Calu3 (cell line): Measurements from ENCODE around the gene TDRD3. TPM values are rescaled to one million over a fixed set of nuclear protein-coding genes. Genes with fewer than 3 reads are reported as not detected.

ENCODE experiments used
- BruUV-seq: library from RNA; stranded (reverse); fragments of 400-500 nt; replicated peaks from 2 replicates; lab custom pipeline; 2021; lab: Mats Ljungman, UMichigan
- CTCF ChIA-PET: fragments of 300-600 bp; sonication (Branson Sonifier 250); formaldehyde crosslinking; loops from one replicate; lab custom pipeline; 2022; ENCODE audit warnings: antibody characterized with exemption; lab: Charles Lee
- DNase-seq: peaks from one replicate; pipeline ENCODE4 v3.0.0; 2022
- H3K27ac Mint-ChIP-seq: one replicate; pipeline ENCODE4 v1.8.0; 2022; ENCODE audit warnings: mixed read lengths; ENCODE audit not compliant: unreplicated experiment
- H3K27me3 Mint-ChIP-seq: one replicate; pipeline ENCODE4 v1.8.0; 2022; ENCODE audit warnings: mixed read lengths; ENCODE audit not compliant: unreplicated experiment
- H3K36me3 Mint-ChIP-seq: one replicate; pipeline ENCODE4 v1.8.0; 2022; ENCODE audit warnings: mild to moderate bottlenecking, moderate library complexity, mixed read lengths; ENCODE audit not compliant: insufficient read depth, unreplicated experiment
- H3K4me1 Mint-ChIP-seq: one replicate; pipeline ENCODE4 v1.8.0; 2022; ENCODE audit warnings: mild to moderate bottlenecking, low read depth, mixed read lengths; ENCODE audit not compliant: unreplicated experiment
- H3K4me3 Mint-ChIP-seq: one replicate; pipeline ENCODE4 v1.8.0; 2022; ENCODE audit warnings: mild to moderate bottlenecking, low read depth, moderate library complexity, mixed read lengths; ENCODE audit not compliant: unreplicated experiment
- H3K9me3 Mint-ChIP-seq: one replicate; pipeline ENCODE4 v1.8.0; 2022; ENCODE audit warnings: low read depth, mixed read lengths; ENCODE audit not compliant: unreplicated experiment
- CTCF ChIP-seq: fragments of 200-600 bp; IDR thresholded peaks from one replicate; pipeline ENCODE4 v1.8.0; 2022; ENCODE audit warnings: antibody characterized with exemption; ENCODE audit not compliant: unreplicated experiment
- intact Hi-C: fragments of 100-400 bp; cut with micrococcal nuclease; formaldehyde crosslinking; loops from one replicate; pipeline ENCODE4 v1.10.0; 2022; ENCODE audit not compliant: unreplicated experiment
- total RNA-seq: library from RNA; stranded (reverse); gene quantifications from 2 replicates; pipeline ENCODE4 v1.2.3, GENCODE V29; 2022

TDRD3 gene
- total RNA-seq, 1 experiment from 2014 or later: 5.6 TPM

DNA sequence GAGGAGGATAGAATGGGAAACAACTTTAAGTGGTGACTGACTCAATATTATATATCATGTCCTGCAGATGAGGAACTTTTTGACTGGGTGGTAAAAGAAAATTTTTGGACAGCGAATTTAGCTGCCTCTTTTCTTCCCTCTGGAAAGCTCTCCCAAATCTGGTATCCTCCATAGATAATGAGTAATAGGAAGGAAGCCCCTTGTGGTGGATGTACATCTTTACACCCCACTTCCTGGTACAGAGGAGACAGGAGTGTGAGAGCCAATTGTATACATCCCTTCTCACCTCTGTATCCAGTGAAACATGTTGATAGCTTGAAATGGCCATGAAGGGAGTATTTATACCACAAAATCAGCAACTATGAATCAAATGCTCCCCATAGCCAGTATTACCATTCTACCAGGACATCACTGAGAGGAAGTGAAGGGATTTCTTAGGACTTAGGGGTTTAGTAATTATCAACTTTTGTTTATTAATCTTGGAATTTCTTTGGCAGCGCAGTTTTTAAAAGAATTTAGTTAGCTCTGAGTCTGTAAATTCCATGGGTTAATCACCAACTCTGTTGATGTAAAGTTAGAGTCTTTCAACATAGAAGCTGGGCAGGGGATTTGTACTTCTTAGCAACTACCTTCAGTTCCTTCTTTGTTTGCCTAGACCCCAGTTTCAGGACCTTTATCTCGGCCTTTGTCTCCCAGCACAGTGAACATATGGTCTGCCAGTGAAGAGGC is 17.0 kb upstream of the TDRD3 start:
- intact Hi-C loops: no loop called here
- H3K4me3 Mint-ChIP-seq: no peak overlapping the region
- no peak for TF ChIP-seq CTCF
- H3K27ac Mint-ChIP-seq: no peak overlapping the region
- no peaks in the 10 kb centered on the region for H3K4me1 Mint-ChIP-seq
- H3K27me3 Mint-ChIP-seq: no peaks in the 10 kb centered on the region
- H3K36me3 Mint-ChIP-seq: no peaks in the 10 kb centered on the region
- BruUV-seq: no TSS peak
- CTCF ChIA-PET: no interaction called here
- no peaks in the 10 kb centered on the region for H3K9me3 Mint-ChIP-seq
- DNase-seq: no peak

GRCh38 chr13:60384911-60385310 is 12.1 kb upstream of the TDRD3 start:
- CTCF ChIA-PET: no interaction called here
- Mint-ChIP-seq H3K27ac (no peak overlapping the region), H3K36me3 (no peaks in the 10 kb centered on the region), H3K9me3 (no peaks in the 10 kb centered on the region), H3K4me1 (no peaks in the 10 kb centered on the region), H3K27me3 (no peaks in the 10 kb centered on the region), H3K4me3 (no peak overlapping the region)
- no peak for TF ChIP-seq CTCF
- no peak for DNase-seq
- no TSS peak for BruUV-seq
- intact Hi-C loops: no loop called here

DNA sequence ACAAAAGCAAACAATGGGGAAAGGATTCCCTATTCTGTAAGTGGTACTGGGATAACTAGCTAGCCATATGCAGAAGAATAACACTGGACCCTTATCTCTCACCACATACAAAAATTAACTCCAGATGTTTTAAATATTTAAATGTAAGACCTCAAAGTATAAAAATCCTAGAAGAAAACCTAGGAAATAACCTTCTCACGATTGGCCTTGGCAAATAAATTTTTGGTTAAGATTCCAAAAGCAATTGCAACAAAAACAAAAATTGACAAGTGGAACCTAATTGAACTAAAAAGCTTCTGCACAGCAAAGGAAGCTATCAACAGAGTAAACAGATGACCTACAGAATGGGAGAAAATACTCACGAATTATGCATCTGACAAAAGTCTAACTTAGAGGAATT is 10.8 kb upstream of the TDRD3 start:
- intact Hi-C loops: no loop called here
- no peaks in the 10 kb centered on the region for H3K4me1 Mint-ChIP-seq
- TF ChIP-seq CTCF: no peak
- H3K36me3 Mint-ChIP-seq: no peaks in the 10 kb centered on the region
- CTCF ChIA-PET: no interaction called here
- DNase-seq: no peak
- H3K4me3 Mint-ChIP-seq: no peak overlapping the region
- H3K27me3 Mint-ChIP-seq: no peaks in the 10 kb centered on the region
- H3K27ac Mint-ChIP-seq: no peak overlapping the region
- BruUV-seq: no TSS peak
- H3K9me3 Mint-ChIP-seq: no peaks in the 10 kb centered on the region

GRCh38 chr13:60392131-60392530 is 4.9 kb upstream of the TDRD3 start:
- no peak overlapping the region for H3K27ac Mint-ChIP-seq
- DNase-seq: no peak
- no peak overlapping the region for H3K4me3 Mint-ChIP-seq
- H3K27me3 Mint-ChIP-seq: no peaks in the 10 kb centered on the region
- H3K36me3 Mint-ChIP-seq: peaks cover 12% of the 10 kb centered on the region
- H3K4me1 Mint-ChIP-seq: no peaks in the 10 kb centered on the region
- BruUV-seq: no TSS peak
- intact Hi-C loops: no loop called here
- no peaks in the 10 kb centered on the region for H3K9me3 Mint-ChIP-seq
- CTCF ChIA-PET: interaction anchor here (0.6 kb wide), 1 partner anchor 736 kb away, joined by 3 read pairs; no protein-coding TSS in a partner anchor
- TF ChIP-seq CTCF: no peak
